ENCODE data around the gene ADSS2.

ADSS2 gene

DNA sequence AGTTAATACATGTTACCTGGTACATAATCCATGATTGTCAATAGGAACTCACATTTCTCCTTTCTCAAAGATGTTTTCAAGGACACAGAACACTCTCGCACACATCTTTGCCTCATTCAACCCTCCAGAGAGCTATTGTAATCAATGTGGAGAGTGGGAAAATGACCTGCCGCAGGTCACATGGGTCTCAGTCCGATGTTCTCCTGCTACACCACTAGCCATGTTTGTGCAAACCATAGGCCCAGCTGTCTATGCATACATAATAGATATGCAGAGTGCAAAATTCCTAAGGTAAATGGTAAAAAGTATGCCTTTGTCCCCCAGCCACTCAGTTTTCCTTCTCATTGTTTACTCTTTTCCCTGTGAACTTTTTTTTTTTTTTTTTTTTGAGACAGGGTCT, 89.2 kb downstream of the ADSS2 start:
- DNase-seq, result no peak

DNA sequence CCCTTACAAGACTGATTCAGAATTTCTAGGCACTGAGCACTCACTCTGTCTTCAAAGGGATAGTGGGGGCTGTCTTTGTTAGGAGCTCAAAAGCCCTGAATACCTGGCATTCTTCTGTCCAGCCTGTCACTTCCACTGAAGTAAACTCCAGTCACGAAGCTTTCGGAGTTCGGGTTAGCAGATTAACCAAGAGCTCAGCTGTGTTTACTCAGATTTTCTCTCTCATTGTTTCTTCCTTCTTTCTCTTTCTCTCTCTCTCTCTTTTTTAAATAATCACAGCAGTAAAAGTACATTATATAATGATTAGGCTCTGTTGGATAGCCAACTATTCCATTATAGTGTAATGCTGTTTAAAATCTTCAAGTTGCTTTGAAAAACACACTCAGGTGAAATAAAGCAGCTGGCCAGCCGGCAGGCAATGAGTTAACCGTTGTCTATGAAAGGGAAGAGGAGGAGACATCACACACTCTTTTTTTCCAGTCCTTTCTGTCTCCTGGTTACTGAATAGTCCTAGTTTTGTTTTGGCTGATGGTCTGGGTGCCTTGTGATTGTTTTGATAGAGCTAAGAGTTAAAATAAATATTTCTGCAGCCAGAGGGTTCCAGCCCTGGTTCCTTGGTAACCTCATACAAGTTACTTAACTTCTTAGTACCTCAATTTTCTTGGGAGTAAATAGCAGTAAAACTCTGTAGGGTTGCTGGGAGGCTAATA, 89.8 kb downstream of the ADSS2 start:
- DNase-seq, result no peak
